HEK293 (cell line): ENCODE measurements around the gene TRDMT1.
A peak's percentile ranks its signal among the peaks of the same experiment; 100 is the strongest.

ENCODE experiments used
- CTCF ChIA-PET: fragments of 350-600 bp; formaldehyde crosslinking; extraction: SDS; loops from one replicate; lab custom pipeline; 2021; ENCODE audit warnings: antibody characterized with exemption; lab: Yijun Ruan, JAX
- POLR2A ChIA-PET: fragments of 300-600 bp; formaldehyde crosslinking; extraction: SDS; loops from one replicate; lab custom pipeline; 2020; ENCODE audit warnings: antibody characterized with exemption, inconsistent platforms; lab: Yijun Ruan, JAX
- H3K27ac ChIP-seq: fragments of 200-500 bp; sonication (Bioruptor generic); 2 replicates; pipeline ENCODE4 v1.5.1; 2014; ENCODE audit warnings: low read depth, low read length, control low read depth, inconsistent platforms; ENCODE audit errors: extremely low read depth
- H3K36me3 ChIP-seq, 2 experiments: fragments of 200-500 bp in 1 of 2; sonication (Bioruptor generic) in 1 of 2; 1 replicate in 1 of 2; 2 replicates in 1 of 2; pipeline ENCODE4 v1.5.1; 2014 to 2017; ENCODE audit warnings: inconsistent platforms in 2 of 2, low read length in 2 of 2; ENCODE audit not compliant: control insufficient read depth in 2 of 2, insufficient read depth in 1 of 2
- H3K4me1 ChIP-seq: fragments of 200-500 bp; sonication (Bioruptor generic); 2 replicates; pipeline ENCODE4 v1.5.1; 2014; ENCODE audit warnings: mild to moderate bottlenecking, low read length, inconsistent platforms; ENCODE audit not compliant: control insufficient read depth, insufficient read depth
- H3K4me3 ChIP-seq: 2 replicates; pipeline ENCODE4 v1.5.1; 2011; ENCODE audit warnings: low read depth, mild to moderate bottlenecking, control low read depth, low read length, moderate library complexity
- H3K9me3 ChIP-seq: fragments of 200-500 bp; sonication (Bioruptor generic); 2 replicates; pipeline ENCODE4 v1.5.1; 2014; ENCODE audit warnings: low read depth, low read length, inconsistent platforms; ENCODE audit not compliant: control insufficient read depth, insufficient read depth
- FEZF1 ChIP-seq: fragments of 450-650 bp; formaldehyde crosslinking; IDR thresholded peaks from 2 replicates; pipeline ENCODE4 v1.5.1; 2016; ENCODE audit warnings: missing biosample characterization, missing genetic modification characterization
- REPIN1 ChIP-seq: fragments of 450-650 bp; formaldehyde crosslinking; IDR thresholded peaks from 2 replicates; pipeline ENCODE4 v1.5.1; 2017; ENCODE audit warnings: missing biosample characterization, missing genetic modification characterization, low read depth
- TCF7L2 ChIP-seq: IDR thresholded peaks from 2 replicates; pipeline ENCODE4 v1.6.1; 2011; ENCODE audit warnings: low read depth, mild to moderate bottlenecking, inconsistent platforms, low read length, moderate library complexity, borderline replicate concordance
- ZBTB1 ChIP-seq: fragments of 450-650 bp; formaldehyde crosslinking; IDR thresholded peaks from 2 replicates; pipeline ENCODE4 v1.5.1; 2016; ENCODE audit warnings: missing biosample characterization, missing genetic modification characterization
- ZNF133 ChIP-seq: fragments of 450-650 bp; formaldehyde crosslinking; IDR thresholded peaks from 2 replicates; pipeline ENCODE4 v1.5.1; 2016; ENCODE audit warnings: missing biosample characterization, missing genetic modification characterization
- ZNF155 ChIP-seq: fragments of 450-650 bp; formaldehyde crosslinking; IDR thresholded peaks from 2 replicates; pipeline ENCODE4 v1.5.1; 2016; ENCODE audit warnings: missing biosample characterization, missing genetic modification characterization
- ZNF2 ChIP-seq: fragments of 450-650 bp; formaldehyde crosslinking; IDR thresholded peaks from 2 replicates; pipeline ENCODE4 v1.5.1; 2016; ENCODE audit warnings: missing biosample characterization, missing genetic modification characterization
- ZNF473 ChIP-seq: fragments of 450-650 bp; formaldehyde crosslinking; IDR thresholded peaks from 2 replicates; pipeline ENCODE4 v1.5.1; 2017; ENCODE audit warnings: missing biosample characterization, missing genetic modification characterization
- ZNF510 ChIP-seq: fragments of 450-650 bp; formaldehyde crosslinking; IDR thresholded peaks from 2 replicates; pipeline ENCODE4 v1.5.1; 2018; ENCODE audit warnings: mild to moderate bottlenecking, missing genetic modification characterization, missing biosample characterization; ENCODE audit not compliant: insufficient replicate concordance
- ZNF521 ChIP-seq: fragments of 450-650 bp; formaldehyde crosslinking; IDR thresholded peaks from 2 replicates; pipeline ENCODE4 v1.5.1; 2017; ENCODE audit warnings: missing biosample characterization, mild to moderate bottlenecking, missing genetic modification characterization
- ZNF529 ChIP-seq: fragments of 450-650 bp; formaldehyde crosslinking; IDR thresholded peaks from 2 replicates; pipeline ENCODE4 v1.5.1; 2017; ENCODE audit warnings: missing genetic modification characterization, missing biosample characterization; ENCODE audit not compliant: insufficient replicate concordance
- ZNF560 ChIP-seq: fragments of 450-650 bp; formaldehyde crosslinking; IDR thresholded peaks from 2 replicates; pipeline ENCODE4 v1.5.1; 2017; ENCODE audit warnings: missing biosample characterization, missing genetic modification characterization, borderline replicate concordance
- ZNF571 ChIP-seq: fragments of 450-650 bp; formaldehyde crosslinking; IDR thresholded peaks from 2 replicates; pipeline ENCODE4 v1.5.0; 2017; ENCODE audit warnings: missing biosample characterization, missing genetic modification characterization
- ZNF664 ChIP-seq: fragments of 450-650 bp; formaldehyde crosslinking; IDR thresholded peaks from 2 replicates; pipeline ENCODE4 v1.5.1; 2016; ENCODE audit warnings: missing biosample characterization, missing genetic modification characterization
- ZNF791 ChIP-seq: fragments of 450-650 bp; formaldehyde crosslinking; IDR thresholded peaks from 2 replicates; pipeline ENCODE4 v1.5.1; 2016; ENCODE audit warnings: missing biosample characterization, missing genetic modification characterization
- ZNF843 ChIP-seq: fragments of 450-650 bp; formaldehyde crosslinking; IDR thresholded peaks from 2 replicates; pipeline ENCODE4 v1.5.1; 2016; ENCODE audit warnings: missing biosample characterization, missing genetic modification characterization
- TF ChIP-seq, protein P1 (sequence below): fragments of 450-650 bp; formaldehyde crosslinking; IDR thresholded peaks from 2 replicates; pipeline ENCODE4 v1.5.1; 2016; ENCODE audit warnings: missing biosample characterization, missing genetic modification characterization
- TF ChIP-seq, protein P2 (sequence below): fragments of 450-650 bp; formaldehyde crosslinking; IDR thresholded peaks from 2 replicates; pipeline ENCODE4 v1.5.1; 2016; ENCODE audit warnings: missing biosample characterization, missing genetic modification characterization
- TF ChIP-seq, protein P3 (sequence below): fragments of 450-650 bp; formaldehyde crosslinking; IDR thresholded peaks from 2 replicates; pipeline ENCODE4 v1.5.1; 2017; ENCODE audit warnings: missing biosample characterization, missing genetic modification characterization
- TF ChIP-seq, protein P4 (sequence below): fragments of 450-650 bp; formaldehyde crosslinking; IDR thresholded peaks from 2 replicates; pipeline ENCODE4 v1.5.1; 2016; ENCODE audit warnings: missing biosample characterization, missing genetic modification characterization
- TF ChIP-seq, protein P5 (sequence below): fragments of 450-650 bp; formaldehyde crosslinking; IDR thresholded peaks from 2 replicates; pipeline ENCODE4 v1.5.1; 2017; ENCODE audit warnings: missing biosample characterization, missing genetic modification characterization
- TF ChIP-seq, protein P6 (sequence below): fragments of 450-650 bp; formaldehyde crosslinking; IDR thresholded peaks from 2 replicates; pipeline ENCODE4 v1.5.1; 2016; ENCODE audit warnings: missing biosample characterization, missing genetic modification characterization

Gene TRDMT1, protein sequence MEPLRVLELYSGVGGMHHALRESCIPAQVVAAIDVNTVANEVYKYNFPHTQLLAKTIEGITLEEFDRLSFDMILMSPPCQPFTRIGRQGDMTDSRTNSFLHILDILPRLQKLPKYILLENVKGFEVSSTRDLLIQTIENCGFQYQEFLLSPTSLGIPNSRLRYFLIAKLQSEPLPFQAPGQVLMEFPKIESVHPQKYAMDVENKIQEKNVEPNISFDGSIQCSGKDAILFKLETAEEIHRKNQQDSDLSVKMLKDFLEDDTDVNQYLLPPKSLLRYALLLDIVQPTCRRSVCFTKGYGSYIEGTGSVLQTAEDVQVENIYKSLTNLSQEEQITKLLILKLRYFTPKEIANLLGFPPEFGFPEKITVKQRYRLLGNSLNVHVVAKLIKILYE

DNA sequence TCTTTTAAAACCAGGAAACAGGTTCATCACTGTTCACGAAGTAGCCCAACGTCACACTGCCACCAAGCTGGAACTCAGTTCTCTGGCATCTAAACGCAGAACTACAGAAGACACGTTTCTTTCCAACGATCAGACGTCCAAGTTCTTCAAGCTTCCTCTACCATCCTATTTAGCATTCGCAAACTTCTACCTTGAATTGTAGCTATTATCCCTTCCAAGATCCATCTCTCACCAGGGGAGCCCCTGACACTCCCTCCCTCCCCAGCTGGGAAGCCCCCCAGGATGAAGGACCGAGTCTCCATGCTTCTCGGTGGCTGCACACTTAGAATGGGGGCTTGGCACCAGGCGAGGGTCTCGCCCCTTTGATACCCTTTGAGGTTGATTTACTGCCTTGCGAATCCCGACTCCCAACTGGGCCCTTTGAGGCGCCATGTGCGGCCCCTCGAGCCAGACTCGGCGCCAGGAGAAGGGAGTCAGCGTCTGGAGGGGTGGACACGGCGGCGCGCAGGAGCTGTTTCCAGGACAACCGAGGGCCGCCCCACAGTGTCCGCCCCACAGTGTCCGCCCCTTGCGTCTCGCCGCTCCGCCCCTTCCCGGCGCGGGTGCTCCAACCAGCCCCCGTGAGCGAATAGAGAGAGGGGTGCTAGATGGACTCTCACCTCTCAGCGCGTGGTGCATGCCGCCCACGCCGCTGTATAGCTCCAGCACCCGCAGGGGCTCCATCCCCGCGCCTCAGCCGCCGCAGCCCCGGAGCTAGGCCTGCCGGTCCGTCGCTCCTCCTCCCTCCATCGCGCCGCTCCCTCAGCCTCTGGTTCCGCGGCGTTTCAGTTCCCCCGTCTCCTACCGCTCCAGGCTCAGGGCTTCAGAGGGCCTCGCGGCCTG is at the start of gene TRDMT1:
TSS of gene TRDMT1 (minus strand) at position 761 of the 882 bp plus-strand sequence. CDS start at position 723, 38 bp downstream.
- POLR2A ChIA-PET: interaction anchor here (0.5 to 3.7 kb wide), 14 partner anchors 13 to 1458 kb away, joined by 3 to 78 read pairs (median 5); partner anchors contain the start of genes RSU1 and VIM
- CTCF ChIA-PET: interaction anchor here (0.6 to 1.3 kb wide), 5 partner anchors 22 to 1320 kb away, joined by 3 read pairs; no protein-coding TSS in a partner anchor
- Histone ChIP-seq H3K36me3 (no peaks in the 10 kb centered on the region), H3K27ac (peak within 1 kb of the TSS; percentile 87), H3K4me1 (peaks cover 4% of the 10 kb centered on the region; the same call in 1 of the 2 replicates), H3K9me3 (no peaks in the 10 kb centered on the region), H3K4me3 (peak within 1 kb of the TSS; percentile 76)
- TF ChIP-seq ZNF843 (tag by site-specific recombination) (peak; percentile 86), ZNF664 (tag by site-specific recombination) (peak; percentile 68), ZNF2 (peak; percentile 98), ZNF155 (tag by site-specific recombination) (no peak), REPIN1 (tag by site-specific recombination) (peak; percentile 89; the same call in 1 of the 2 replicates), ZNF791 (tag by site-specific recombination) (no peak), ZBTB1 (tag by site-specific recombination) (peak; percentile 46; the same call in 1 of the 2 replicates), ZNF510 (tag by site-specific recombination) (no peak), TCF7L2 (peak; percentile 13; the same call in 1 of the 2 replicates), ZNF521 (no peak), ZNF473 (no peak), ZNF571 (tag by site-specific recombination) (no peak), ZNF133 (tag by site-specific recombination) (peak; percentile 41; the same call in 1 of the 2 replicates), FEZF1 (peak; percentile 34), ZNF560 (tag by site-specific recombination) (no peak), ZNF529 (tag by site-specific recombination) (no peak)
- TF ChIP-seq, protein P1, sequence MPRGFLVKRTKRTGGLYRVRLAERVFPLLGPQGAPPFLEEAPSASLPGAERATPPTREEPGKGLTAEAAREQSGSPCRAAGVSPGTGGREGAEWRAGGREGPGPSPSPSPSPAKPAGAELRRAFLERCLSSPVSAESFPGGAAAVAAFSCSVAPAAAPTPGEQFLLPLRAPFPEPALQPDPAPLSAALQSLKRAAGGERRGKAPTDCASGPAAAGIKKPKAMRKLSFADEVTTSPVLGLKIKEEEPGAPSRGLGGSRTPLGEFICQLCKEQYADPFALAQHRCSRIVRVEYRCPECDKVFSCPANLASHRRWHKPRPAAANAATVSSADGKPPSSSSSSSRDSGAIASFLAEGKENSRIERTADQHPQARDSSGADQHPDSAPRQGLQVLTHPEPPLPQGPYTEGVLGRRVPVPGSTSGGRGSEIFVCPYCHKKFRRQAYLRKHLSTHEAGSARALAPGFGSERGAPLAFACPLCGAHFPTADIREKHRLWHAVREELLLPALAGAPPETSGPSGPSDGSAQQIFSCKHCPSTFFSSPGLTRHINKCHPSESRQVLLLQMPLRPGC (tag by site-specific recombination): peak; percentile 91
- TF ChIP-seq, protein P2, sequence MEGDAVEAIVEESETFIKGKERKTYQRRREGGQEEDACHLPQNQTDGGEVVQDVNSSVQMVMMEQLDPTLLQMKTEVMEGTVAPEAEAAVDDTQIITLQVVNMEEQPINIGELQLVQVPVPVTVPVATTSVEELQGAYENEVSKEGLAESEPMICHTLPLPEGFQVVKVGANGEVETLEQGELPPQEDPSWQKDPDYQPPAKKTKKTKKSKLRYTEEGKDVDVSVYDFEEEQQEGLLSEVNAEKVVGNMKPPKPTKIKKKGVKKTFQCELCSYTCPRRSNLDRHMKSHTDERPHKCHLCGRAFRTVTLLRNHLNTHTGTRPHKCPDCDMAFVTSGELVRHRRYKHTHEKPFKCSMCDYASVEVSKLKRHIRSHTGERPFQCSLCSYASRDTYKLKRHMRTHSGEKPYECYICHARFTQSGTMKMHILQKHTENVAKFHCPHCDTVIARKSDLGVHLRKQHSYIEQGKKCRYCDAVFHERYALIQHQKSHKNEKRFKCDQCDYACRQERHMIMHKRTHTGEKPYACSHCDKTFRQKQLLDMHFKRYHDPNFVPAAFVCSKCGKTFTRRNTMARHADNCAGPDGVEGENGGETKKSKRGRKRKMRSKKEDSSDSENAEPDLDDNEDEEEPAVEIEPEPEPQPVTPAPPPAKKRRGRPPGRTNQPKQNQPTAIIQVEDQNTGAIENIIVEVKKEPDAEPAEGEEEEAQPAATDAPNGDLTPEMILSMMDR (tag by site-specific recombination): peak; percentile 51; the same call in 1 of the 2 replicates
- TF ChIP-seq, protein P3, sequence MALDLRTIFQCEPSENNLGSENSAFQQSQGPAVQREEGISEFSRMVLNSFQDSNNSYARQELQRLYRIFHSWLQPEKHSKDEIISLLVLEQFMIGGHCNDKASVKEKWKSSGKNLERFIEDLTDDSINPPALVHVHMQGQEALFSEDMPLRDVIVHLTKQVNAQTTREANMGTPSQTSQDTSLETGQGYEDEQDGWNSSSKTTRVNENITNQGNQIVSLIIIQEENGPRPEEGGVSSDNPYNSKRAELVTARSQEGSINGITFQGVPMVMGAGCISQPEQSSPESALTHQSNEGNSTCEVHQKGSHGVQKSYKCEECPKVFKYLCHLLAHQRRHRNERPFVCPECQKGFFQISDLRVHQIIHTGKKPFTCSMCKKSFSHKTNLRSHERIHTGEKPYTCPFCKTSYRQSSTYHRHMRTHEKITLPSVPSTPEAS: peak; percentile 63; the same call in 1 of the 2 replicates
- TF ChIP-seq, protein P4, sequence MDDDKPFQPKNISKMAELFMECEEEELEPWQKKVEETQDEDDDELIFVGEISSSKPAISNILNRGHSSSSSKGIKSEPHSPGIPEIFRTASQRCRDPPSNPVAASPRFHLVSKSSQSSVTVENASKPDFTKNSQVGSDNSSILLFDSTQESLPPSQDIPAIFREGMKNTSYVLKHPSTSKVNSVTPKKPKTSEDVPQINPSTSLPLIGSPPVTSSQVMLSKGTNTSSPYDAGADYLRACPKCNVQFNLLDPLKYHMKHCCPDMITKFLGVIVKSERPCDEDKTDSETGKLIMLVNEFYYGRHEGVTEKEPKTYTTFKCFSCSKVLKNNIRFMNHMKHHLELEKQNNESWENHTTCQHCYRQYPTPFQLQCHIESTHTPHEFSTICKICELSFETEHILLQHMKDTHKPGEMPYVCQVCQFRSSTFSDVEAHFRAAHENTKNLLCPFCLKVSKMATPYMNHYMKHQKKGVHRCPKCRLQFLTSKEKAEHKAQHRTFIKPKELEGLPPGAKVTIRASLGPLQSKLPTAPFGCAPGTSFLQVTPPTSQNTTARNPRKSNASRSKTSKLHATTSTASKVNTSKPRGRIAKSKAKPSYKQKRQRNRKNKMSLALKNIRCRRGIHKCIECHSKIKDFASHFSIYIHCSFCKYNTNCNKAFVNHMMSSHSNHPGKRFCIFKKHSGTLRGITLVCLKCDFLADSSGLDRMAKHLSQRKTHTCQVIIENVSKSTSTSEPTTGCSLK (tag by site-specific recombination): no peak
- TF ChIP-seq, protein P5, sequence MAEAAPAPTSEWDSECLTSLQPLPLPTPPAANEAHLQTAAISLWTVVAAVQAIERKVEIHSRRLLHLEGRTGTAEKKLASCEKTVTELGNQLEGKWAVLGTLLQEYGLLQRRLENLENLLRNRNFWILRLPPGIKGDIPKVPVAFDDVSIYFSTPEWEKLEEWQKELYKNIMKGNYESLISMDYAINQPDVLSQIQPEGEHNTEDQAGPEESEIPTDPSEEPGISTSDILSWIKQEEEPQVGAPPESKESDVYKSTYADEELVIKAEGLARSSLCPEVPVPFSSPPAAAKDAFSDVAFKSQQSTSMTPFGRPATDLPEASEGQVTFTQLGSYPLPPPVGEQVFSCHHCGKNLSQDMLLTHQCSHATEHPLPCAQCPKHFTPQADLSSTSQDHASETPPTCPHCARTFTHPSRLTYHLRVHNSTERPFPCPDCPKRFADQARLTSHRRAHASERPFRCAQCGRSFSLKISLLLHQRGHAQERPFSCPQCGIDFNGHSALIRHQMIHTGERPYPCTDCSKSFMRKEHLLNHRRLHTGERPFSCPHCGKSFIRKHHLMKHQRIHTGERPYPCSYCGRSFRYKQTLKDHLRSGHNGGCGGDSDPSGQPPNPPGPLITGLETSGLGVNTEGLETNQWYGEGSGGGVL: peak; percentile 98
- TF ChIP-seq, protein P6, sequence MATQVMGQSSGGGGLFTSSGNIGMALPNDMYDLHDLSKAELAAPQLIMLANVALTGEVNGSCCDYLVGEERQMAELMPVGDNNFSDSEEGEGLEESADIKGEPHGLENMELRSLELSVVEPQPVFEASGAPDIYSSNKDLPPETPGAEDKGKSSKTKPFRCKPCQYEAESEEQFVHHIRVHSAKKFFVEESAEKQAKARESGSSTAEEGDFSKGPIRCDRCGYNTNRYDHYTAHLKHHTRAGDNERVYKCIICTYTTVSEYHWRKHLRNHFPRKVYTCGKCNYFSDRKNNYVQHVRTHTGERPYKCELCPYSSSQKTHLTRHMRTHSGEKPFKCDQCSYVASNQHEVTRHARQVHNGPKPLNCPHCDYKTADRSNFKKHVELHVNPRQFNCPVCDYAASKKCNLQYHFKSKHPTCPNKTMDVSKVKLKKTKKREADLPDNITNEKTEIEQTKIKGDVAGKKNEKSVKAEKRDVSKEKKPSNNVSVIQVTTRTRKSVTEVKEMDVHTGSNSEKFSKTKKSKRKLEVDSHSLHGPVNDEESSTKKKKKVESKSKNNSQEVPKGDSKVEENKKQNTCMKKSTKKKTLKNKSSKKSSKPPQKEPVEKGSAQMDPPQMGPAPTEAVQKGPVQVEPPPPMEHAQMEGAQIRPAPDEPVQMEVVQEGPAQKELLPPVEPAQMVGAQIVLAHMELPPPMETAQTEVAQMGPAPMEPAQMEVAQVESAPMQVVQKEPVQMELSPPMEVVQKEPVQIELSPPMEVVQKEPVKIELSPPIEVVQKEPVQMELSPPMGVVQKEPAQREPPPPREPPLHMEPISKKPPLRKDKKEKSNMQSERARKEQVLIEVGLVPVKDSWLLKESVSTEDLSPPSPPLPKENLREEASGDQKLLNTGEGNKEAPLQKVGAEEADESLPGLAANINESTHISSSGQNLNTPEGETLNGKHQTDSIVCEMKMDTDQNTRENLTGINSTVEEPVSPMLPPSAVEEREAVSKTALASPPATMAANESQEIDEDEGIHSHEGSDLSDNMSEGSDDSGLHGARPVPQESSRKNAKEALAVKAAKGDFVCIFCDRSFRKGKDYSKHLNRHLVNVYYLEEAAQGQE: peak; percentile 77
